ENCODE measurements around the gene ARL13A.

- no peak for TF ChIP-seq EZH2 (IDR thresholded peaks at IDR 0.05; ENCODE audit: insufficient read depth, poor library complexity, severe bottlenecking)
- TF ChIP-seq EZH2phosphoT487 (IDR thresholded peaks at IDR 0.05; ENCODE audit: insufficient read depth, low read depth), result no peak
These were observed 3.9 kb downstream of the ARL13A start for GRCh38 chrX:100973411-100973810.
